Right ventricle myocardium inferior (tissue), 1 donor: ENCODE results near the gene ERMAP. TPM values are rescaled to one million over a fixed set of nuclear protein-coding genes. Genes with fewer than 3 reads are reported as not detected.

ENCODE experiments used
- ATAC-seq: fragments of 200-7000 bp; cut with Tn5 transposase; one replicate; pipeline ENCODE4 v1.9.1; 2020; ENCODE audit warnings: mild to moderate bottlenecking, moderate library complexity
- DNase-seq: peaks from one replicate; pipeline ENCODE4 v3.0.0; 2021; ENCODE audit errors: missing footprints
- intact Hi-C: fragments of 100-400 bp; cut with DNase I; formaldehyde crosslinking; loops from one replicate; pipeline ENCODE4 v1.11.0; 2022
- long read RNA-seq: library from polyadenylated mRNA; unstranded; transcript quantifications from one replicate; pipeline ENCODE4 v2.0.0, GENCODE V29; 2021
- total RNA-seq: library from RNA; stranded (reverse); fragmentation: NEBNext Ultra II Directional; extraction: Animal tissue kit (Norgen Biotek cat#: 25700); gene quantifications from one replicate; pipeline ENCODE4 v1.2.1, GENCODE V29; 2021
- donor health status: DM: no; HTN: yes; CAD: no; lungs with severe emphysema.

Gene ERMAP, protein sequence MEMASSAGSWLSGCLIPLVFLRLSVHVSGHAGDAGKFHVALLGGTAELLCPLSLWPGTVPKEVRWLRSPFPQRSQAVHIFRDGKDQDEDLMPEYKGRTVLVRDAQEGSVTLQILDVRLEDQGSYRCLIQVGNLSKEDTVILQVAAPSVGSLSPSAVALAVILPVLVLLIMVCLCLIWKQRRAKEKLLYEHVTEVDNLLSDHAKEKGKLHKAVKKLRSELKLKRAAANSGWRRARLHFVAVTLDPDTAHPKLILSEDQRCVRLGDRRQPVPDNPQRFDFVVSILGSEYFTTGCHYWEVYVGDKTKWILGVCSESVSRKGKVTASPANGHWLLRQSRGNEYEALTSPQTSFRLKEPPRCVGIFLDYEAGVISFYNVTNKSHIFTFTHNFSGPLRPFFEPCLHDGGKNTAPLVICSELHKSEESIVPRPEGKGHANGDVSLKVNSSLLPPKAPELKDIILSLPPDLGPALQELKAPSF
- 2.7 TPM for total RNA-seq
- long read RNA-seq, partial matches to known transcripts: 0 of 7 reads
- long read RNA-seq, other reads (novel, unspliced or antisense): 4 of 7 reads

- intact Hi-C loops: loop anchor here (2.0 kb wide), 1 partner anchor 50 kb away; the partner anchor contains the start of genes C1orf50 and P3H1
- DNase-seq (peak; percentile 97), ATAC-seq (peak; percentile 99)
Observed at GRCh38 chr1:42816585-42817439, at the start of gene ERMAP, which contains the start of gene SVBP. ERMAP (plus strand) TSS chr1:42817122; CDS start chr1:42830449, 13,327 bp downstream. SVBP (minus strand) TSS chr1:42817397; CDS start chr1:42816544, 853 bp downstream.

GRCh38 chr1:42767510-42768000 lies 49.4 kb upstream of the ERMAP start:
- ATAC-seq (peak; percentile 26), DNase-seq (no peak)
- intact Hi-C loops: loop anchor here (2.0 kb wide), 1 partner anchor 49 kb away; the partner anchor contains the start of genes ERMAP and SVBP

- intact Hi-C loops: no loop called here
- ATAC-seq: no peak
- no peak for DNase-seq
Observed at GRCh38 chr1:42768172-42768571, 48.8 kb upstream of the ERMAP start.

DNA sequence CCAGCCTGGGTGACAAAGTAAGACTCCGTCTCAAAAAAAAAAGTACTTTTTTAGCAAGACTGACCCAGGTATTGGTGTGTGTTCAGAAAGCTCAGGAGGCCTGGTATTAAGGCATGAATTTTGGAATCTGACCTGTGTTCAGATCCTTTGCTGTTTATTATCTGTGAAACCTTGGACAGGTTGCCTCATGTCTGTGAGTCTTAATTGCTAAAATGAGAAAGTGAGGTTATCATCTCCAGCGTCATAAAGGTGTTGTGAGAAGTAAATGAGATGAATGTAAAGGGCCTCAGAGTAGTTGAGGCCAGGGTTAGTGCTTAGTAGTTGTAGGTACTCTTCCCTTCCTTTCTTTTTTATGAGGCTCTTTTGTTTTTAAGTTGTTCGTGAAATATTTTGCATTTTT lies 47.1 kb upstream of the ERMAP start:
- ATAC-seq (no peak), DNase-seq (no peak)
- intact Hi-C loops: no loop called here

DNA sequence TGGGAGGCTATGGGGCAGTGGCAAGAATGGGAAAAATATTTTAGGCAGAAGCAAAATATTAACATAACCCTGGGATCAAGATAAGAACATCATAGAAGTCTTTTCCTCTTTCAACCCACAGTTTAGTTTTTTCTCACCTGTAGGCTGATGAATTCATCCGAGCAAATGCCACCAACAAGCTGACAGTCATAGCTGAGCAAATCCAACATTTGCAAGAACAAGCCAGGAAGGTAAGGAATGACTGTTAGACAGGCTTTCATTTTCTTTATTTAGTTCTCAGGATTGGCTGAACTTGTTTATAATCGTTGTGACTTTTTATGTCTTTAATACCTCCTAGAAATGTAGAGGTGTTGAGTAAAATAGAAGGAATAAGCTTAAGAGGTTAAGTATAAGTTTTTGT lies 43.5 kb upstream of the ERMAP start:
- DNase-seq (no peak), ATAC-seq (no peak)
- intact Hi-C loops: no loop called here

GRCh38 chr1:42774928-42775526 lies 41.9 kb upstream of the ERMAP start:
- no peak for ATAC-seq
- DNase-seq: no peak
- intact Hi-C loops: no loop called here

- DNase-seq (no peak), ATAC-seq (no peak)
- intact Hi-C loops: no loop called here
Observed at GRCh38 chr1:42776502-42776901, 40.4 kb upstream of the ERMAP start.

- intact Hi-C loops: loop anchor here (2.0 kb wide), 1 partner anchor 295 kb away; no protein-coding TSS in a partner anchor
- no peak for ATAC-seq
- DNase-seq: no peak
Observed at GRCh38 chr1:42777852-42778251, 39.1 kb upstream of the ERMAP start.

- no peak for ATAC-seq
- intact Hi-C loops: loop anchor here (2.0 kb wide), 1 partner anchor 293 kb away; no protein-coding TSS in a partner anchor
- no peak for DNase-seq
Observed at GRCh38 chr1:42779725-42780124, 37.2 kb upstream of the ERMAP start.

- ATAC-seq (no peak), DNase-seq (no peak)
- intact Hi-C loops: no loop called here
Observed at GRCh38 chr1:42780176-42780575, 36.7 kb upstream of the ERMAP start.

DNA sequence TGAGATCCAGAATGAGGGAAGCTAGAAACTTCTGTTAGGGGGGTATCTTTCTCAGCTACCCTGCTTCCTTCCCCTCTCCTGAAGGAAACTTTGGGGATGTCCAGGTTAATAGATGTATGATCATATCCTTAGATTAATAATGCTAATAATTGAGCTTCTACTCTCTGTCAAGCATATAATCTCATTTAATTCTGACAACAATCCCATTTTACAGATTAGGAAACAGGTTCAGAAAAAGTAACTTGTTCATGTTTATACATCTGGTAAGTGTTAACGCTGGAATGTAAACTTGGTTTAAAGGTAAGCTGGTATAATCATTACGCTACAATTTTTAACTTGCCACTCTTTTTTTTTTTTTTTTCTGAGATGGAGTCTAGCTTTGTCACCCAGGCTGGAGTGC lies 33.8 kb upstream of the ERMAP start:
- no peak for DNase-seq
- intact Hi-C loops: no loop called here
- ATAC-seq: no peak

- DNase-seq (no peak), ATAC-seq (no peak)
- intact Hi-C loops: no loop called here
Observed at GRCh38 chr1:42784547-42784945, 32.4 kb upstream of the ERMAP start.

GRCh38 chr1:42784946-42785693 lies 31.8 kb upstream of the ERMAP start, which contains the start of gene TMEM269:
TMEM269 (plus strand) TSS chr1:42784991; CDS start chr1:42789894, 4,903 bp downstream.
- intact Hi-C loops: no loop called here
- ATAC-seq (peak; percentile 38), DNase-seq (peak; percentile 68)

- intact Hi-C loops: no loop called here
- ATAC-seq (peak; percentile 38), DNase-seq (no peak)
Observed at GRCh38 chr1:42786097-42786496, 30.8 kb upstream of the ERMAP start.

GRCh38 chr1:42788021-42788420 lies 28.9 kb upstream of the ERMAP start:
- ATAC-seq (no peak), DNase-seq (no peak)
- intact Hi-C loops: no loop called here

DNA sequence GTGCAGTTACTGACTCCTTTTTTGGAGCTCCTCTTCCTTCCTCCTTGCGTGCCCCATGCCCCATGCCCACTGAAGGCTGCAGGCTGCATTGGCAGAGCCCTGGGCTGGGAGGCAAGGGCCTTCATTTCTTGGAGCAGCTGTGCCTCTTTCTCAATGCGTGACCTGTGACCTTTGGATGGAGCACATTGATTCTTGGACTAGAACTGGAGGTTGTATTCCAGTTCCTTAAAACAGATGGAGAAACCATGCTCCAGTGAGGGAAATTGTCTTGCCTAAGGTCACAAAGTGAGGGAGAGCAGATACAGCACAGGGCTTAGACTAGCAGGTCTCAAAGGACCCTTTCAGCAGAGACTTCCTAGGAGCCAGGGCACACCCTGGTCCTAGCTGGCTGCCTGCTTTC lies 23.1 kb upstream of the ERMAP start:
- intact Hi-C loops: no loop called here
- no peak for DNase-seq
- ATAC-seq: peak; percentile 37

DNA sequence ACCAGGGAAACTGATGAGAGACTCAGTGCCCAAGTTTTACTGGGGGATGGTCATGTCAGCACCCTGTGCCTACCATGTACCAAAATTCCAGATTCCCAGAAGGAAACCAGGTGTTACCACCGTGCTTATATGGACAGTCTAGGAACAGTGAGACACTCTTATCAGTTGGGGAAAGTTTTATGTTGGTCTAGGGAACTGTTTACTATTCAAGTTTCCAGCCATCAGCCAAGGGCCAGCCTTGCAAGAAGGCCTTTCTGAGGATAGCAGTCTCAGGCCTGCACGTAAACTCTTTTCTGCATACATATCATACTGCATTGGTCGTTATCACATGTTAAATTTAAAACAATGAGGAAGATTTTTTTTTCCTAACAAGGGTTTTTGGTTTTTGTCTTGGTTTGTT lies 19.5 kb upstream of the ERMAP start:
- intact Hi-C loops: no loop called here
- DNase-seq (no peak), ATAC-seq (no peak)

GRCh38 chr1:42797979-42798378 lies 18.9 kb upstream of the ERMAP start:
- DNase-seq (no peak), ATAC-seq (no peak)
- intact Hi-C loops: no loop called here
